ENCODE results near the gene LCE2B. TPM values are rescaled to one million over a fixed set of nuclear protein-coding genes. Genes with fewer than 3 reads are reported as not detected.

The LCE2B gene
- total and polyA plus RNA-seq, 2 donors (not counting 3 experiments of a cell fraction or from before 2014, with no cell fraction given): not detected

- intact Hi-C loops (cut with micrococcal nuclease) (no loop called here), dilution Hi-C loops (cut with MboI; ENCODE audit: extremely low pct_ligation_motif_present, low sequenced_read_pairs) (no loop called here)
- Histone ChIP-seq H3K79me2 (ENCODE audit: control insufficient read depth, insufficient read depth, low read length) (no peaks in the 10 kb centered on the region), H3K9ac (replicated peaks; ENCODE audit: extremely low read depth, insufficient read depth, low read length) (no peak overlapping the region), H2AFZ (ENCODE audit: low read depth, low read length) (no peak overlapping the region), H3K36me3 (ENCODE audit: control insufficient read depth in 2 of 2, extremely low read depth in 1 of 2, insufficient read depth in 2 of 2, low read length in 2 of 2) (no peaks in the 10 kb centered on the region), H3K9me1 (replicated peaks; ENCODE audit: control insufficient read depth, extremely low read depth, insufficient read depth, low read length) (no peaks in the 10 kb centered on the region), H3K4me2 (ENCODE audit: insufficient read depth, low read length) (no peak overlapping the region), H3K9me3 (replicated peaks; ENCODE audit: control insufficient read depth, insufficient read depth, low read length) (no peaks in the 10 kb centered on the region), H3K27me3 (ENCODE audit: control insufficient read depth in 2 of 2, insufficient read depth in 2 of 2, low read length in 2 of 2) (no peaks in the 10 kb centered on the region), H3K4me3 (replicated peaks in 1 of 3; ENCODE audit: insufficient read depth in 1 of 3, low read depth in 1 of 3, low read length in 3 of 3) (no peak overlapping the region), H3K4me1 (ENCODE audit: control insufficient read depth, extremely low read depth, insufficient read depth, low read length) (no peaks in the 10 kb centered on the region), H3K27ac (ENCODE audit: insufficient read depth, low read depth, low read length) (no peak overlapping the region), H4K20me1 (replicated peaks; ENCODE audit: control insufficient read depth, extremely low read depth, insufficient read depth, low read length) (no peaks in the 10 kb centered on the region)
- ChIA-PET POLR2A (no interaction called here), CTCF (no interaction called here)
- DNase-seq (ENCODE audit: low read depth, low spot score) (no peak), FAIRE-seq (no peak)
- TF ChIP-seq EZH2 (IDR thresholded peaks at IDR 0.05; ENCODE audit: borderline replicate concordance, low read depth, low read length, severe bottlenecking) (no peak), MYC (IDR thresholded peaks at IDR 0.05; ENCODE audit: low read depth, low read length) (no peak), JUN (IDR thresholded peaks at IDR 0.05; ENCODE audit: borderline replicate concordance, insufficient read depth, insufficient read length, low read depth) (no peak), MAX (IDR thresholded peaks at IDR 0.05; ENCODE audit: insufficient read depth, insufficient read length) (no peak)
- no TSS peak for BruUV-seq (replicated peaks)
Observed at GRCh38 chr1:152658649-152659048, 27.3 kb upstream of the LCE2B start.

- intact Hi-C loops (cut with micrococcal nuclease): no loop called here
Observed at GRCh38 chr1:152663098-152663497, 22.8 kb upstream of the LCE2B start, which contains the start of gene LCE2D. Gene LCE2D, plus strand, starts transcription at chr1:152663380. Its CDS starts 726 bp downstream, at chr1:152664106.

More at GRCh38 chr1:152663098-152663497, 22.8 kb upstream of the LCE2B start, which contains the start of gene LCE2D:
- H3K79me2 ChIP-seq (ENCODE audit: control insufficient read depth, insufficient read depth, low read length): no peaks in the 10 kb centered on the region
- H3K4me2 ChIP-seq (ENCODE audit: insufficient read depth, low read length): no peak within 1 kb of the TSS
- no peak within 1 kb of the TSS for H3K4me3 ChIP-seq (replicated peaks in 1 of 3; ENCODE audit: insufficient read depth in 1 of 3, low read depth in 1 of 3, low read length in 3 of 3)
- dilution Hi-C loops (cut with MboI; ENCODE audit: extremely low pct_ligation_motif_present, low sequenced_read_pairs): no loop called here
- no peaks in the 10 kb centered on the region for H3K27me3 ChIP-seq (ENCODE audit: control insufficient read depth in 2 of 2, insufficient read depth in 2 of 2, low read length in 2 of 2)
- TF ChIP-seq MYC (IDR thresholded peaks at IDR 0.05; ENCODE audit: low read depth, low read length) (no peak), GATA2 (IDR thresholded peaks at IDR 0.05; ENCODE audit: insufficient read depth, insufficient read length, low read depth, low read length) (no peak), CTCF (IDR thresholded peaks at IDR 0.05; ENCODE audit: extremely low read depth in 1 of 2, insufficient read depth in 1 of 2, low read depth in 1 of 2, low read length in 2 of 2) (no peak), MAX (IDR thresholded peaks at IDR 0.05; ENCODE audit: insufficient read depth, insufficient read length) (no peak), FOS (IDR thresholded peaks at IDR 0.05; ENCODE audit: borderline replicate concordance, insufficient read depth, low read length) (no peak), POLR2A (IDR thresholded peaks at IDR 0.05; ENCODE audit: low read depth, low read length) (no peak)
- no TSS peak for BruUV-seq (replicated peaks)
- ChIA-PET POLR2A (no interaction called here), CTCF (interaction anchor here (1.0 to 3.0 kb wide), 3 partner anchors 10 to 13 kb away, joined by 3 to 9 read pairs (median 3); no protein-coding TSS in a partner anchor)
- H2AFZ ChIP-seq (ENCODE audit: low read depth, low read length): no peak within 1 kb of the TSS
- H3K4me1 ChIP-seq (ENCODE audit: control insufficient read depth, extremely low read depth, insufficient read depth, low read length): no peaks in the 10 kb centered on the region
- no peaks in the 10 kb centered on the region for H3K9me1 ChIP-seq (replicated peaks; ENCODE audit: control insufficient read depth, extremely low read depth, insufficient read depth, low read length)
- H3K27ac ChIP-seq (ENCODE audit: insufficient read depth, low read depth, low read length): no peak within 1 kb of the TSS
- H3K9ac ChIP-seq (replicated peaks; ENCODE audit: extremely low read depth, insufficient read depth, low read length): no peak within 1 kb of the TSS
- FAIRE-seq: no peak
- no peaks in the 10 kb centered on the region for H4K20me1 ChIP-seq (replicated peaks; ENCODE audit: control insufficient read depth, extremely low read depth, insufficient read depth, low read length)
- no peaks in the 10 kb centered on the region for H3K9me3 ChIP-seq (replicated peaks; ENCODE audit: control insufficient read depth, insufficient read depth, low read length)
- no peaks in the 10 kb centered on the region for H3K36me3 ChIP-seq (ENCODE audit: control insufficient read depth in 2 of 2, extremely low read depth in 1 of 2, insufficient read depth in 2 of 2, low read length in 2 of 2)
- no peak for DNase-seq (ENCODE audit: low read depth, low spot score)

Data from endothelial cell of umbilical vein (primary cell).